Hepatocyte (in vitro differentiated cells): ENCODE results near the gene POLR2H. TPM values are rescaled to one million over a fixed set of nuclear protein-coding genes. Genes with fewer than 3 reads are reported as not detected.

ENCODE experiments used
- DNase-seq: peaks from one replicate; pipeline ENCODE4 v3.0.0-alpha.2; 2016; ENCODE audit warnings: low spot score
- H2AFZ ChIP-seq: fragments of 200-600 bp; sonication (generic); 2 replicates; pipeline ENCODE4 v1.6.0; 2016; ENCODE audit warnings: antibody characterized with exemption, mild to moderate bottlenecking
- H3K27ac ChIP-seq: fragments of 200-600 bp; sonication (generic); 2 replicates; pipeline ENCODE4 v1.5.1; 2016; ENCODE audit warnings: mild to moderate bottlenecking
- H3K27me3 ChIP-seq: fragments of 200-600 bp; sonication (generic); 2 replicates; pipeline ENCODE4 v1.6.1; 2016
- H3K36me3 ChIP-seq: fragments of 200-600 bp; sonication (generic); replicated peaks from 2 replicates; pipeline ENCODE4 v1.5.1; 2016; ENCODE audit warnings: low read depth; ENCODE audit not compliant: insufficient read depth
- H3K4me1 ChIP-seq: fragments of 200-600 bp; sonication (generic); 2 replicates; pipeline ENCODE4 v1.5.1; 2016; ENCODE audit warnings: mild to moderate bottlenecking, moderate library complexity; ENCODE audit not compliant: insufficient read depth
- H3K4me2 ChIP-seq: fragments of 200-600 bp; sonication (generic); 2 replicates; pipeline ENCODE4 v1.6.0; 2016
- H3K4me3 ChIP-seq: fragments of 200-600 bp; sonication (generic); 2 replicates; pipeline ENCODE4 v1.5.1; 2016; ENCODE audit warnings: mild to moderate bottlenecking
- H3K79me2 ChIP-seq: fragments of 200-600 bp; sonication (generic); 2 replicates; pipeline ENCODE4 v1.6.0; 2017; ENCODE audit warnings: mild to moderate bottlenecking
- H3K9me2 ChIP-seq: fragments of 200-600 bp; sonication (generic); replicated peaks from 2 replicates; pipeline ENCODE4 v1.6.0; 2017; ENCODE audit warnings: mild to moderate bottlenecking; ENCODE audit not compliant: insufficient read depth
- H3K9me3 ChIP-seq: fragments of 200-600 bp; sonication (generic); 2 replicates; pipeline ENCODE4 v1.5.1; 2016; ENCODE audit warnings: low read depth, mild to moderate bottlenecking
- H4K20me1 ChIP-seq: fragments of 200-600 bp; sonication (generic); 2 replicates; pipeline ENCODE4 v1.6.0; 2016; ENCODE audit warnings: mild to moderate bottlenecking; ENCODE audit not compliant: insufficient read depth, poor library complexity, severe bottlenecking
- EZH2 ChIP-seq: fragments of 200-600 bp; sonication (generic); IDR thresholded peaks from 2 replicates; pipeline ENCODE4 v1.6.1; 2016; ENCODE audit warnings: antibody characterized with exemption, mild to moderate bottlenecking, borderline replicate concordance
- EZH2phosphoT487 ChIP-seq: fragments of 200-600 bp; sonication (generic); IDR thresholded peaks from one replicate; pipeline ENCODE4 v1.6.1; 2018; ENCODE audit warnings: antibody characterized with exemption, mild to moderate bottlenecking, low read depth, moderate library complexity; ENCODE audit not compliant: unreplicated experiment, severe bottlenecking
- WGBS: methylation state at CpG from one replicate; pipeline ENCODE4 v1.1.6; 2016; ENCODE audit warnings: low lambda C conversion rate; ENCODE audit errors: missing lambda C conversion rate; 5-methylcytosine and 5-hydroxymethylcytosine counted together
- polyA plus RNA-seq: library from polyadenylated mRNA; unstranded; fragments of >200 nt; fragmentation: Nextera tagmentation; extraction: Ambion mirVana; gene quantifications from 2 replicates; pipeline ENCODE4 v1.2.1, GENCODE V29; 2016
- total RNA-seq: library from RNA; depleted of rRNA; stranded (reverse); fragments of >200 nt; gene quantifications from 2 replicates; pipeline ENCODE4 v1.2.3, GENCODE V29; 2014
- TF ChIP-seq, protein P1 (sequence below): fragments of 200-600 bp; sonication (generic); IDR thresholded peaks from 2 replicates; pipeline ENCODE4 v1.5.1; 2016; ENCODE audit warnings: antibody characterized with exemption, mild to moderate bottlenecking; ENCODE audit not compliant: poor library complexity

Gene POLR2H
- total and polyA plus RNA-seq, 2 experiments from 2014 or later: 106 to 125 TPM

- no peaks in the 10 kb centered on the region for H3K36me3 ChIP-seq
- no peak overlapping the region for H3K27ac ChIP-seq
- H3K79me2 ChIP-seq: no peaks in the 10 kb centered on the region
- peaks cover 11% of the 10 kb centered on the region for H3K4me1 ChIP-seq
- H3K4me2 ChIP-seq: no peak overlapping the region
- no peak for DNase-seq
- TF ChIP-seq EZH2phosphoT487 (no peak), EZH2 (no peak)
- TF ChIP-seq, protein P1, sequence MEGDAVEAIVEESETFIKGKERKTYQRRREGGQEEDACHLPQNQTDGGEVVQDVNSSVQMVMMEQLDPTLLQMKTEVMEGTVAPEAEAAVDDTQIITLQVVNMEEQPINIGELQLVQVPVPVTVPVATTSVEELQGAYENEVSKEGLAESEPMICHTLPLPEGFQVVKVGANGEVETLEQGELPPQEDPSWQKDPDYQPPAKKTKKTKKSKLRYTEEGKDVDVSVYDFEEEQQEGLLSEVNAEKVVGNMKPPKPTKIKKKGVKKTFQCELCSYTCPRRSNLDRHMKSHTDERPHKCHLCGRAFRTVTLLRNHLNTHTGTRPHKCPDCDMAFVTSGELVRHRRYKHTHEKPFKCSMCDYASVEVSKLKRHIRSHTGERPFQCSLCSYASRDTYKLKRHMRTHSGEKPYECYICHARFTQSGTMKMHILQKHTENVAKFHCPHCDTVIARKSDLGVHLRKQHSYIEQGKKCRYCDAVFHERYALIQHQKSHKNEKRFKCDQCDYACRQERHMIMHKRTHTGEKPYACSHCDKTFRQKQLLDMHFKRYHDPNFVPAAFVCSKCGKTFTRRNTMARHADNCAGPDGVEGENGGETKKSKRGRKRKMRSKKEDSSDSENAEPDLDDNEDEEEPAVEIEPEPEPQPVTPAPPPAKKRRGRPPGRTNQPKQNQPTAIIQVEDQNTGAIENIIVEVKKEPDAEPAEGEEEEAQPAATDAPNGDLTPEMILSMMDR: no peak
- no peaks in the 10 kb centered on the region for H4K20me1 ChIP-seq
- no peaks in the 10 kb centered on the region for H3K9me2 ChIP-seq
- H3K9me3 ChIP-seq: no peaks in the 10 kb centered on the region
- H3K27me3 ChIP-seq: peaks cover 15% of the 10 kb centered on the region
- H3K4me3 ChIP-seq: no peak overlapping the region
- WGBS: 88% methylated on average over 9 of the region's 9 CpGs
- H2AFZ ChIP-seq: no peak overlapping the region
Measured at GRCh38 chr3:184384342-184384741, 22.8 kb downstream of the POLR2H start.

DNA sequence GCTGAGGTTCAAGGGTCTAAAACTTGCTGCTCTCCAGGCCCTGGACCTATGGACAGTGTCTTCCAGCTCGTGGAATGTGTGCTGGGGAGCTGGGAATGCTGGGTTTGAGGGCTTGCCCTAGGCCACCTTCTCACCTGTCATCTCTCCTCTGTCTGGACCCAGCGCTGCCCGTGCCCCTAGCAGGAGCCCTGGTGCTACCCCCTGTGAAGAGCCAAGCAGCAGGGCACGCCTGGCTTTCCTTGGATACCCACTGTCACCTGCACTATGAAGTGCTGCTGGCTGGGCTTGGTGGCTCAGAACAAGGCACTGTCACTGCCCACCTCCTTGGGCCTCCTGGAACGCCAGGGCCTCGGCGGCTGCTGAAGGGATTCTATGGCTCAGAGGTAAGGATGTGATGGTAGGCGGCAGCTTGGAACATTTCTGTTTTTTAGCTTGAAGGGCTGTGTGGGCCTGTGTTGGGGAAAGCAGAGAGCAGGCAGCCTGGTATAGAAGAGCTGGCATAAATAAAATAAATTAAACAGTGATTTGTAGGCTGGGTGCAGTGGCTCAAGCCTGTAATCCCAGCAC is 23.4 kb downstream of the POLR2H start:
- WGBS: 92% methylated on average over 8 of the region's 8 CpGs
- DNase-seq: no peak
- TF ChIP-seq, protein P1: no peak
- TF ChIP-seq EZH2phosphoT487: no peak
- TF ChIP-seq EZH2: no peak

GRCh38 chr3:184386047-184386806 is 24.7 kb downstream of the POLR2H start:
- Histone ChIP-seq H3K79me2 (no peaks in the 10 kb centered on the region), H3K4me2 (no peak overlapping the region), H3K27me3 (peaks cover 10% of the 10 kb centered on the region), H3K9me2 (no peaks in the 10 kb centered on the region), H3K36me3 (no peaks in the 10 kb centered on the region), H3K4me3 (no peak overlapping the region), H3K4me1 (peaks cover 3% of the 10 kb centered on the region), H2AFZ (no peak overlapping the region), H3K27ac (no peak overlapping the region), H4K20me1 (no peaks in the 10 kb centered on the region), H3K9me3 (no peaks in the 10 kb centered on the region)
- no peak for DNase-seq
- 94% methylated on average over 22 of the region's 37 CpGs for WGBS
- TF ChIP-seq EZH2phosphoT487: no peak
- TF ChIP-seq EZH2: no peak
- TF ChIP-seq, protein P1: no peak

More for the DNA sequence above, 23.4 kb downstream of the POLR2H start:
- H3K9me2 ChIP-seq: no peaks in the 10 kb centered on the region
- no peak overlapping the region for H3K4me3 ChIP-seq
- no peak overlapping the region for H2AFZ ChIP-seq
- no peaks in the 10 kb centered on the region for H3K79me2 ChIP-seq
- H3K27me3 ChIP-seq: peaks cover 15% of the 10 kb centered on the region
- peaks cover 10% of the 10 kb centered on the region for H3K4me1 ChIP-seq
- no peaks in the 10 kb centered on the region for H3K9me3 ChIP-seq
- H3K27ac ChIP-seq: no peak overlapping the region
- no peaks in the 10 kb centered on the region for H4K20me1 ChIP-seq
- no peak overlapping the region for H3K4me2 ChIP-seq
- H3K36me3 ChIP-seq: no peaks in the 10 kb centered on the region
